HCT116 (cell line): ENCODE results near the gene KIFC1.

Experiments used
- CEBPB ChIP-seq: IDR thresholded peaks from 2 replicates; pipeline ENCODE4 v1.6.1; 2012; ENCODE audit warnings: low read depth
- EZH2 ChIP-seq: fragments of 200-600 bp; sonication (generic); IDR thresholded peaks from 2 replicates; pipeline ENCODE4 v1.6.1; 2017; ENCODE audit warnings: antibody characterized with exemption, mixed run types
- EZH2phosphoT487 ChIP-seq: fragments of 200-600 bp; IDR thresholded peaks from 2 replicates; pipeline ENCODE4 v1.6.1; 2018; ENCODE audit warnings: antibody characterized with exemption, borderline replicate concordance
- JUND ChIP-seq: IDR thresholded peaks from 2 replicates; pipeline ENCODE4 v1.6.1; 2012
- POLR2A ChIP-seq: IDR thresholded peaks from 2 replicates; pipeline ENCODE4 v1.7.0; 2011; ENCODE audit warnings: borderline replicate concordance; ENCODE audit not compliant: insufficient read depth, insufficient read length; ENCODE audit errors: extremely low read depth
- POLR2AphosphoS5 ChIP-seq: IDR thresholded peaks from 2 replicates; pipeline ENCODE4 v1.6.1; 2011; ENCODE audit warnings: mild to moderate bottlenecking, low read depth, low read length, moderate library complexity
- RAD21 ChIP-seq: IDR thresholded peaks from 2 replicates; pipeline ENCODE4 v1.6.1; 2012; ENCODE audit warnings: low read depth, mild to moderate bottlenecking
- SIN3A ChIP-seq: IDR thresholded peaks from 2 replicates; pipeline ENCODE4 v1.6.1; 2012; ENCODE audit warnings: low read depth
- SRF ChIP-seq: IDR thresholded peaks from 2 replicates; pipeline ENCODE4 v1.6.1; 2012; ENCODE audit warnings: low read depth
- YY1 ChIP-seq: IDR thresholded peaks from 2 replicates; pipeline ENCODE4 v1.6.1; 2011; ENCODE audit warnings: low read length, low read depth, moderate library complexity, mild to moderate bottlenecking; ENCODE audit not compliant: insufficient replicate concordance; ENCODE audit errors: extremely low read depth
- ZFX ChIP-seq: fragments of 450-650 bp; IDR thresholded peaks from 2 replicates; pipeline ENCODE4 v1.6.1; 2017
- TF ChIP-seq, protein P1 (sequence below), 3 experiments: fragments of 200-600 bp in 1 of 3; sonication (generic) in 1 of 3; IDR thresholded peaks in 2 of 3; conservative IDR thresholded peaks in 1 of 3; 2 replicates each; pipeline ENCODE4 v1.5.1; 2012 to 2017; ENCODE audit warnings: low read depth in 2 of 3, low read length in 2 of 3, antibody characterized with exemption in 1 of 3, borderline replicate concordance in 1 of 3, control low read depth in 1 of 3, mild to moderate bottlenecking in 1 of 3, mixed read lengths in 1 of 3, mixed run types in 1 of 3, moderate library complexity in 1 of 3; ENCODE audit not compliant: insufficient read depth in 1 of 3
- TF ChIP-seq, protein P2 (sequence below): IDR thresholded peaks from 2 replicates; pipeline ENCODE4 v1.6.1; 2012
- TF ChIP-seq, protein P3 (sequence below): IDR thresholded peaks from 2 replicates; pipeline ENCODE4 v1.6.1; 2011; ENCODE audit warnings: mild to moderate bottlenecking, low read length, moderate library complexity; ENCODE audit not compliant: insufficient replicate concordance; ENCODE audit errors: extremely low read depth

DNA sequence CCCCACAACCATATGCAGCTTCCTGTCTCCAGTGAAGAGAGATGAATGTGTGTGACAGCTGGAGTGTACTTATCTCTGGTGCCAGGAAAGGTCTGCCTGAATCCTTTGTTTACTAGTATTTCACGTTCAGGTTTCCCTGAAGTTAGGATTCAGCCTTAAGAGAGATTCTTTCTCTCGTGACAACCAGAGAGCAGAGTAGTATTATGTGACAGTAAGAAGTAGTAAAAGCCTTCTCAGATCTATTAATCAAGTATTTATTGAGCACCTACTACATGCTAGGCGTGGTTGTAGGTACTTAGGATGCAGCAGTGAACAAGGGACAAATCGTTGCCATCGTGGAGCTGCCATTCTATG is 949 bp downstream of the KIFC1 start:
- TF ChIP-seq POLR2AphosphoS5 = no peak
- TF ChIP-seq, protein P1, sequence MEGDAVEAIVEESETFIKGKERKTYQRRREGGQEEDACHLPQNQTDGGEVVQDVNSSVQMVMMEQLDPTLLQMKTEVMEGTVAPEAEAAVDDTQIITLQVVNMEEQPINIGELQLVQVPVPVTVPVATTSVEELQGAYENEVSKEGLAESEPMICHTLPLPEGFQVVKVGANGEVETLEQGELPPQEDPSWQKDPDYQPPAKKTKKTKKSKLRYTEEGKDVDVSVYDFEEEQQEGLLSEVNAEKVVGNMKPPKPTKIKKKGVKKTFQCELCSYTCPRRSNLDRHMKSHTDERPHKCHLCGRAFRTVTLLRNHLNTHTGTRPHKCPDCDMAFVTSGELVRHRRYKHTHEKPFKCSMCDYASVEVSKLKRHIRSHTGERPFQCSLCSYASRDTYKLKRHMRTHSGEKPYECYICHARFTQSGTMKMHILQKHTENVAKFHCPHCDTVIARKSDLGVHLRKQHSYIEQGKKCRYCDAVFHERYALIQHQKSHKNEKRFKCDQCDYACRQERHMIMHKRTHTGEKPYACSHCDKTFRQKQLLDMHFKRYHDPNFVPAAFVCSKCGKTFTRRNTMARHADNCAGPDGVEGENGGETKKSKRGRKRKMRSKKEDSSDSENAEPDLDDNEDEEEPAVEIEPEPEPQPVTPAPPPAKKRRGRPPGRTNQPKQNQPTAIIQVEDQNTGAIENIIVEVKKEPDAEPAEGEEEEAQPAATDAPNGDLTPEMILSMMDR (IDR thresholded peaks at IDR 0.05 in 2 of 3, conservative IDR thresholded peaks at IDR 0.05 in 1 of 3; ENCODE audit: borderline replicate concordance in 1 of 3, insufficient read depth in 1 of 3, low read depth in 2 of 3, low read length in 2 of 3) = no peak
- TF ChIP-seq EZH2phosphoT487 = no peak
- TF ChIP-seq JUND = no peak
- no peak for TF ChIP-seq SRF
- TF ChIP-seq ZFX = no peak
- TF ChIP-seq EZH2 = no peak
- TF ChIP-seq POLR2A = no peak
- no peak for TF ChIP-seq YY1
- TF ChIP-seq SIN3A = no peak
- TF ChIP-seq, protein P2, sequence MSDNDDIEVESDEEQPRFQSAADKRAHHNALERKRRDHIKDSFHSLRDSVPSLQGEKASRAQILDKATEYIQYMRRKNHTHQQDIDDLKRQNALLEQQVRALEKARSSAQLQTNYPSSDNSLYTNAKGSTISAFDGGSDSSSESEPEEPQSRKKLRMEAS = no peak
- TF ChIP-seq CEBPB = no peak
- no peak for TF ChIP-seq RAD21
- TF ChIP-seq, protein P3, sequence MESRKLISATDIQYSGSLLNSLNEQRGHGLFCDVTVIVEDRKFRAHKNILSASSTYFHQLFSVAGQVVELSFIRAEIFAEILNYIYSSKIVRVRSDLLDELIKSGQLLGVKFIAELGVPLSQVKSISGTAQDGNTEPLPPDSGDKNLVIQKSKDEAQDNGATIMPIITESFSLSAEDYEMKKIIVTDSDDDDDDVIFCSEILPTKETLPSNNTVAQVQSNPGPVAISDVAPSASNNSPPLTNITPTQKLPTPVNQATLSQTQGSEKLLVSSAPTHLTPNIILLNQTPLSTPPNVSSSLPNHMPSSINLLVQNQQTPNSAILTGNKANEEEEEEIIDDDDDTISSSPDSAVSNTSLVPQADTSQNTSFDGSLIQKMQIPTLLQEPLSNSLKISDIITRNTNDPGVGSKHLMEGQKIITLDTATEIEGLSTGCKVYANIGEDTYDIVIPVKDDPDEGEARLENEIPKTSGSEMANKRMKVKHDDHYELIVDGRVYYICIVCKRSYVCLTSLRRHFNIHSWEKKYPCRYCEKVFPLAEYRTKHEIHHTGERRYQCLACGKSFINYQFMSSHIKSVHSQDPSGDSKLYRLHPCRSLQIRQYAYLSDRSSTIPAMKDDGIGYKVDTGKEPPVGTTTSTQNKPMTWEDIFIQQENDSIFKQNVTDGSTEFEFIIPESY = no peak
